WERI-Rb-1 (cell line): ENCODE measurements around the gene PFKL.
A peak's percentile ranks its signal among the peaks of the same experiment; 100 is the strongest.

Experiments
- DNase-seq: peaks from one replicate; pipeline ENCODE4 v3.0.0-alpha.2; 2020
- H3K27ac ChIP-seq: fragments of 250-450 bp; sonication (Bioruptor Pico); 2 replicates; pipeline ENCODE4 v1.5.1; 2020; ENCODE audit warnings: mild to moderate bottlenecking, moderate library complexity
- H3K27me3 ChIP-seq: fragments of 250-450 bp; sonication (Bioruptor Pico); 2 replicates; pipeline ENCODE4 v1.5.1; 2021; ENCODE audit warnings: mild to moderate bottlenecking, low read depth, moderate library complexity; ENCODE audit not compliant: insufficient read depth, severe bottlenecking
- H3K36me3 ChIP-seq: fragments of 250-450 bp; sonication (Bioruptor Pico); 2 replicates; pipeline ENCODE4 v1.5.1; 2020; ENCODE audit warnings: mild to moderate bottlenecking, moderate library complexity
- H3K4me3 ChIP-seq: 2 replicates; pipeline ENCODE4 v1.5.1; 2011; ENCODE audit warnings: low read depth, mild to moderate bottlenecking, control low read depth, low read length
- H3K9me3 ChIP-seq: fragments of 250-450 bp; sonication (Bioruptor Pico); 2 replicates; pipeline ENCODE4 v1.5.1; 2021; ENCODE audit warnings: mild to moderate bottlenecking, moderate library complexity; ENCODE audit not compliant: severe bottlenecking
- TF ChIP-seq, protein P1 (sequence below): IDR thresholded peaks from 2 replicates; pipeline ENCODE4 v1.5.1; 2011; ENCODE audit warnings: low read depth, mild to moderate bottlenecking, control low read depth, inconsistent platforms, low read length

Gene PFKL

DNA sequence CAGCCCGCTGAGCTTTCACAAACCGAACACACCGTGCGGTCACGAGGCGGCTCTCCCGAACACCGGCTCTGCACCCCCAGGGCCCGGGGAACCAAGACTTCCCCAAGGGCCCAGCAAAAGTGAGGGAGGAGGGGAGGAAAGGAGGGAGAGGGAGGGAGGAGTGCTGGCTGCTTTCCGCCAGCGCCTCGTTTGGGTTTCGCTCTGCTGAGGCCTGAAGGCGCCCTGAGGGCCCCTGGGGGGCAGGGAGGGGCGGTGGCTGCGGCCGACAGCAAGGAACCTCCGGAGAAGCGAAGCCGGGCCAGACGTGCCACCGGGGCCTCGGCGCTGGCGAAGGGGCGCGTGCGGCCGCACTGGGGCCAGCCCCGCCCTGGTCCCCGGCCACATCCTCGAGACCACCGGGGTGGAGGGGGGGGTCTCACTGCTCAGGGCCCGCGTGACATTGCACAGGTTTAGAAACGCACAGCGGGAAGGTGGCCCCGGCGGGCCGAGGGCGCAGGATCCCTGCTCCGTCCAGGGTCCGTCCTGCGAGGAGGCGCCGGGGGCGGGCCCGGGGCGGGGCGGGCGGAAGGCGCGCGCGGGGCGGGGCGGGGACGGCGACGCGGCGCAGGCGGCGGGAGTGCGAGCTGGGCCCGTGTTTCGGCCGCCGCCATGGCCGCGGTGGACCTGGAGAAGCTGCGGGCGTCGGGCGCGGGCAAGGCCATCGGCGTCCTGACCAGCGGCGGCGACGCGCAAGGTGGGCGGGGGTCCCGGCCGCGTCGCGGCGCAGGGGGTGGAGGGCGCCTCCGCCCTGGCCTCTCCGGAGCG, at the start of gene PFKL:
TSS of gene PFKL (plus strand) at position 596 of the 804 bp plus-strand sequence. CDS start at position 649, 53 bp downstream.
- TF ChIP-seq, protein P1, sequence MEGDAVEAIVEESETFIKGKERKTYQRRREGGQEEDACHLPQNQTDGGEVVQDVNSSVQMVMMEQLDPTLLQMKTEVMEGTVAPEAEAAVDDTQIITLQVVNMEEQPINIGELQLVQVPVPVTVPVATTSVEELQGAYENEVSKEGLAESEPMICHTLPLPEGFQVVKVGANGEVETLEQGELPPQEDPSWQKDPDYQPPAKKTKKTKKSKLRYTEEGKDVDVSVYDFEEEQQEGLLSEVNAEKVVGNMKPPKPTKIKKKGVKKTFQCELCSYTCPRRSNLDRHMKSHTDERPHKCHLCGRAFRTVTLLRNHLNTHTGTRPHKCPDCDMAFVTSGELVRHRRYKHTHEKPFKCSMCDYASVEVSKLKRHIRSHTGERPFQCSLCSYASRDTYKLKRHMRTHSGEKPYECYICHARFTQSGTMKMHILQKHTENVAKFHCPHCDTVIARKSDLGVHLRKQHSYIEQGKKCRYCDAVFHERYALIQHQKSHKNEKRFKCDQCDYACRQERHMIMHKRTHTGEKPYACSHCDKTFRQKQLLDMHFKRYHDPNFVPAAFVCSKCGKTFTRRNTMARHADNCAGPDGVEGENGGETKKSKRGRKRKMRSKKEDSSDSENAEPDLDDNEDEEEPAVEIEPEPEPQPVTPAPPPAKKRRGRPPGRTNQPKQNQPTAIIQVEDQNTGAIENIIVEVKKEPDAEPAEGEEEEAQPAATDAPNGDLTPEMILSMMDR = no peak
- H3K9me3 ChIP-seq = no peaks in the 10 kb centered on the region
- H3K36me3 ChIP-seq = no peaks in the 10 kb centered on the region
- H3K27ac ChIP-seq = peak within 1 kb of the TSS; percentile 83
- no peaks in the 10 kb centered on the region for H3K27me3 ChIP-seq
- peak; percentile 69 for DNase-seq
- H3K4me3 ChIP-seq = peak within 1 kb of the TSS; percentile 78

DNA sequence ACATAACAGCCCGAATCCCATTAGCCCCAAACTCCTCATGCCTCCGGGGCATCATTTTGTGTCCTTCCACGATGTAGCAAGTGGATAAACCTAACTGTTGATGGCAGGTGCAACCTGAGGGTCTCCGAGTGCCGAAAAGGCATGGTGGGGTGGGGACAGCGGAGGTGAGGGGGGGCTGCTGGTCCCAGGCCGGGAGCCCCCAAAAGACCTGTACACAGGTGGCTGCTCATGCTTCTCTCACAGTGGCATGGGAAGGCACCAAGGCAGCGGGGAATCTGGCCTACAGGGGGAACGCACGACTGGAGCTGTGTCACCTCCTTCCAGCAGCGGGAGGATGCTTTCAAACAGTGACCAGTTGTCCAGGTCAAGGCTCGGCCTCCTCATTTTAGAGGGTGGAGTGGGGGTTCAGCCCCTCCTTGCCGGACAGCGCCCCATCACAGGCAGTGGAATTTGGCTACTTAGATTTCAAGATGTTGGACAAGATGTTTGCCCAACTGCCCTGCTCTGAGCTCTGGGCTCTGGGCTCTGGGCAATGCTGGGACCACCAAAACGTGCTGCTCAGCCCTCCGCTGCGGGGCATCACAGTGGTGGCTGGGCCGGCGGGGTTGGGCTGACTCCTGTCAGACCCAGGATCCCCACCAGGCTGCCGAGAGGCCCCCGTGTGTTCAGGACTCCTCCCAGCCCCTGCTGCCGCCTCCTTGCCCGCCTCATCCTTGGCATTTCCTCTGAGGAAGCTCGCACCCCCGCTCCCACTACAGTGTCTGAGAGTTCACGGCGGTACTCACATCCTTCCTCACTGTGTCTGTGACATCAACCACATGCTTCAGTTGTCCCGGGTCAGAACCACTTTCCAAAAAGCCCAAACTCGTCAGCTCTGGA, 45.8 kb upstream of the PFKL start:
- H3K27me3 ChIP-seq = no peaks in the 10 kb centered on the region
- H3K9me3 ChIP-seq = peaks cover 5% of the 10 kb centered on the region
- H3K36me3 ChIP-seq = no peaks in the 10 kb centered on the region
- TF ChIP-seq, protein P1 = no peak
- no peak overlapping the region for H3K27ac ChIP-seq
- no peak overlapping the region for H3K4me3 ChIP-seq
- peak; percentile 6 for DNase-seq

GRCh38 chr21:44255511-44255981, 44.3 kb upstream of the PFKL start:
- peak; percentile 7 for DNase-seq
- TF ChIP-seq, protein P1 = no peak
- Histone ChIP-seq H3K9me3 (peaks cover 11% of the 10 kb centered on the region), H3K27ac (no peak overlapping the region), H3K27me3 (no peaks in the 10 kb centered on the region), H3K36me3 (no peaks in the 10 kb centered on the region), H3K4me3 (no peak overlapping the region)

GRCh38 chr21:44258056-44258725, 41.7 kb upstream of the PFKL start:
- Histone ChIP-seq H3K27ac (no peak overlapping the region), H3K27me3 (no peaks in the 10 kb centered on the region), H3K9me3 (peaks cover 11% of the 10 kb centered on the region), H3K36me3 (no peaks in the 10 kb centered on the region), H3K4me3 (no peak overlapping the region)
- DNase-seq = no peak
- TF ChIP-seq, protein P1 = no peak

- Histone ChIP-seq H3K4me3 (no peak overlapping the region), H3K27ac (no peak overlapping the region), H3K36me3 (no peaks in the 10 kb centered on the region), H3K27me3 (no peaks in the 10 kb centered on the region), H3K9me3 (peaks cover 9% of the 10 kb centered on the region)
- DNase-seq = no peak
- TF ChIP-seq, protein P1 = no peak
Observed at GRCh38 chr21:44259082-44259705, 40.7 kb upstream of the PFKL start.
